OCI-LY7 (cell line): ENCODE results near the gene PPL.

Source experiments
- CTCF ChIP-seq: fragments of 200-600 bp; sonication (generic); conservative IDR thresholded peaks from 2 replicates; pipeline ENCODE4 v1.5.1; 2014; ENCODE audit warnings: mild to moderate bottlenecking, antibody characterized with exemption, low read length, moderate library complexity, mixed read lengths
- EZH2phosphoT487 ChIP-seq: fragments of 200-600 bp; sonication (generic); IDR thresholded peaks from 2 replicates; pipeline ENCODE4 v1.6.1; 2018; ENCODE audit warnings: low read depth, borderline replicate concordance, mild to moderate bottlenecking, mixed run types, antibody characterized with exemption, low read length, moderate library complexity, mixed read lengths

- TF ChIP-seq CTCF: no peak
- no peak for TF ChIP-seq EZH2phosphoT487
These were observed 51.7 kb downstream of the PPL start for GRCh38 chr16:4884972-4885874.
